Liver (tissue), 9 donors: ENCODE data around the gene FAM25A. TPM values are rescaled to one million over a fixed set of nuclear protein-coding genes. Genes with fewer than 3 reads are reported as not detected.
"Not testable (repeated sequence)": the region's sequence is repeated elsewhere in the genome, so short reads cannot be mapped to it uniquely, and the experiment has no call there.

Experiments used
- DNase-seq: peaks from one replicate; pipeline ENCODE4 v3.0.0-alpha.2; 2017; ENCODE audit warnings: low spot score
- H3K27ac ChIP-seq, 2 donors: one replicate each; pipeline ENCODE4 v1.7.0; 2013; ENCODE audit warnings: inconsistent platforms in 2 of 2, low read length in 2 of 2, control low read depth in 1 of 2, low read depth in 1 of 2, mild to moderate bottlenecking in 1 of 2
- H3K27me3 ChIP-seq, 4 donors: one replicate each; pipeline versions ENCODE4 v1.6.1 to v1.7.0; 2013; ENCODE audit warnings: low read length in 3 of 4, inconsistent platforms in 1 of 4, mild to moderate bottlenecking in 1 of 4, moderate library complexity in 1 of 4; ENCODE audit not compliant: control insufficient read depth in 4 of 4, insufficient read depth in 4 of 4
- H3K36me3 ChIP-seq, 4 donors: one replicate each; pipeline versions ENCODE4 v1.6.1 to v1.7.0; 2013; ENCODE audit warnings: low read length in 3 of 4, mild to moderate bottlenecking in 3 of 4, low read depth in 1 of 4, moderate library complexity in 1 of 4; ENCODE audit not compliant: control insufficient read depth in 4 of 4, insufficient read depth in 3 of 4
- H3K4me1 ChIP-seq, 4 donors: one replicate each; pipeline versions ENCODE4 v1.6.1 to v1.7.0; 2013; ENCODE audit warnings: low read length in 3 of 4, mild to moderate bottlenecking in 3 of 4, moderate library complexity in 1 of 4; ENCODE audit not compliant: control insufficient read depth in 4 of 4, insufficient read depth in 4 of 4
- H3K4me3 ChIP-seq, 3 donors: one replicate each; pipeline versions ENCODE4 v1.6.1 to v1.7.0; 2013; ENCODE audit warnings: low read length in 3 of 3, control low read depth in 1 of 3, low read depth in 1 of 3, mild to moderate bottlenecking in 1 of 3
- H3K9ac ChIP-seq, 2 donors: one replicate each; pipeline ENCODE4 v1.7.0; 2013; ENCODE audit warnings: low read length in 2 of 2, mild to moderate bottlenecking in 2 of 2, moderate library complexity in 2 of 2, control low read depth in 1 of 2, low read depth in 1 of 2
- H3K9me3 ChIP-seq, 4 donors: one replicate each; pipeline versions ENCODE4 v1.6.1 to v1.7.0; 2013; ENCODE audit warnings: low read length in 3 of 4; ENCODE audit not compliant: control insufficient read depth in 4 of 4
- WGBS: extraction: QIAGEN DNeasy Blood & Tissue Kit; methylation state at CpG from one replicate; pipeline ENCODE4 v1.1.7; 2013; 5-methylcytosine and 5-hydroxymethylcytosine counted together
- polyA plus RNA-seq, 2 donors: library from polyadenylated mRNA; stranded (reverse) in 1 of 2; unstranded in 1 of 2; fragments of 200-250 nt in 1 of 2; fragments of >200 nt in 1 of 2; fragmentation: Nextera tagmentation in 1 of 2; extraction: Ambion mirVana in 1 of 2; gene quantifications; one replicate each; pipeline versions ENCODE4 v1.2.1 to v1.2.3, GENCODE V29; 2013 to 2015
- total RNA-seq, 2 donors: library from RNA; depleted of rRNA; stranded (reverse); fragments of >200 nt; gene quantifications; one replicate each; pipeline ENCODE4 v1.2.3, GENCODE V29; 2014
- donor health status: healthy.
- donor health status: healthy.
- donor health status: healthy.
- donor health status: healthy.
- donor health status: healthy.

FAM25A gene
- total and polyA plus RNA-seq, 4 donors = not detected

DNA sequence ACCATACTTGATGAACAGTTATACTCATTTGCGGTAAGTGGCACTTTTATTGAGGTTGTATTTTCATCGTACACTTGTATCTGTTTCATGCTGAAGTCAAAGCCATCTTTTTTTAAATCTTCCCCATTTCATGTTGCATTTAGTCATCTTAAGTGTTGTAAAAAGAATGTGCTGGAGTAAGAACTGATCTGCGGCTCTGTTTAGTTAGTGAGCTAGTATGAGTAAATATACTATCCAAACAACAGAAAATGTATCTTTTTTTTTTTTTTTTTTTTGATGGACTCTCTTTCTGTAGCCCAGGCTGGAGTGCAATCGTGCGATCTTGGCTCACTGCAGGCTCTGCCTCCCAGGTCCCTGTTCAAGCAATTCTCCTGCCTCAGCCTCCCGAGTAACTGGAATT lies 12.4 kb upstream of the FAM25A start:
- H3K27ac ChIP-seq, H3K9me3 ChIP-seq, H3K4me3 ChIP-seq, H3K9ac ChIP-seq, H3K36me3 ChIP-seq, DNase-seq, H3K27me3 ChIP-seq, H3K4me1 ChIP-seq: not testable (repeated sequence)
- WGBS = 84% methylated on average over 6 of the region's 6 CpGs

DNA sequence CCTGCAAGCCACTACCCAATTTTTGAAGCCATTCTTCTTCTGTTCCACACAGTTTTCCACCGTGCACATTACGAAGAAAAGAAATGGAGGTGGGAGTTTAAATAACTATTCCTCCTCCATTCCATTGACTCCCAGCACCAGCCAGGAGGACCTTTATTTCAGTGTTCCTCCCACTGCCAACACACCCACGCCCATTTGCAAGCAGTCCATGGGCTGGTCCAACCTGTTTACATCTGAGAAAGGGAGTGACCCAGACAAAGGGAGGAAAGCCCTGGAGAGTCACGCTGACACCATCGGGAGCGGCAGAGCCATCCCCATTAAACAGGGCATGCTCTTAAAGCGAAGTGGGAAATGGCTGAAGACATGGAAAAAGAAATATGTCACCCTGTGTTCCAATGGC lies 11.8 kb upstream of the FAM25A start:
- 90% methylated on average over 7 of the region's 7 CpGs for WGBS
- not testable (repeated sequence) for DNase-seq, H3K27me3 ChIP-seq

DNA sequence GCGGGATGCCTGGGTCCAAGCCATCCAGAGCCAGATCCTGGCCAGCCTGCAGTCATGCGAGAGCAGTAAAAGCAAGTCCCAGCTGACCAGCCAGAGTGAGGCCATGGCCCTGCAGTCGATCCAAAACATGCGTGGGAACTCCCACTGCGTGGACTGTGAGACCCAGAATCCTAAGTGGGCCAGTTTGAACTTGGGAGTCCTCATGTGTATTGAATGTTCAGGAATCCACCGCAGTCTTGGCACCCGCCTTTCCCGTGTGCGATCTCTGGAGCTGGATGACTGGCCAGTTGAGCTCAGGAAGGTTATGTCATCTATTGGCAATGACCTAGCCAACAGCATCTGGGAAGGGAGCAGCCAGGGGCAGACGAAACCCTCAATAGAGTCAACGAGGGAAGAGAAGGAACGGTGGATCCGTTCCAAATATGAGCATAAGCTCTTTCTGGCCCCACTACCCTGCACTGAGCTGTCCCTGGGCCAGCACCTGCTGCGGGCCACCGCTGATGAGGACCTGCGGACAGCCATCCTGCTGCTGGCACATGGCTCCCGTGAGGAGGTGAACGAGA lies 10.9 kb upstream of the FAM25A start:
- 95% methylated on average over 18 of the region's 18 CpGs for WGBS
- not testable (repeated sequence) for H3K9ac ChIP-seq, H3K27ac ChIP-seq, H3K4me1 ChIP-seq, H3K9me3 ChIP-seq, H3K4me3 ChIP-seq, H3K27me3 ChIP-seq, H3K36me3 ChIP-seq, DNase-seq

More for the DNA sequence above, 11.8 kb upstream of the FAM25A start:
- not testable (repeated sequence) for H3K9ac ChIP-seq, H3K4me1 ChIP-seq, H3K36me3 ChIP-seq, H3K27ac ChIP-seq, H3K9me3 ChIP-seq, H3K4me3 ChIP-seq

DNA sequence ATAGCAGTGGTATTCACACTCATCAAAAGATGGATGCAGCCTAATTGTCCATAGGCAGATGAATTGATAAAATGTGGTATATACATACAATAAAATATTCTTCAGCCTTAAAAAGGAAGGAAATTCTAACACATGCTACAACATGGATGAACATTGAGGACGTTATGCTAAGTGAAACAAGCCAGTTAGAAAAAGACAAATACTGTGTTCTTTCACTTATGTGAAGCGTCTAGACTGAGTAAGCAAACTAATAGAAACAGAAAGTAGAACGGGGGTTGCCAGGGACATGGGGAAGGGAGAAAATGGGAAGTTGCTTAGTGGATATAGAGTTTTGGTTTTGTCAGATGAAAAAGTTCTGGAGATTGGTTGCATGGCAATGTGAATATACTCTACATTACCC lies 6.6 kb upstream of the FAM25A start:
- WGBS = 48% methylated on average over 3 of the region's 3 CpGs
- not testable (repeated sequence) for H3K36me3 ChIP-seq, H3K27ac ChIP-seq, H3K4me1 ChIP-seq, DNase-seq, H3K4me3 ChIP-seq, H3K9ac ChIP-seq, H3K27me3 ChIP-seq, H3K9me3 ChIP-seq

DNA sequence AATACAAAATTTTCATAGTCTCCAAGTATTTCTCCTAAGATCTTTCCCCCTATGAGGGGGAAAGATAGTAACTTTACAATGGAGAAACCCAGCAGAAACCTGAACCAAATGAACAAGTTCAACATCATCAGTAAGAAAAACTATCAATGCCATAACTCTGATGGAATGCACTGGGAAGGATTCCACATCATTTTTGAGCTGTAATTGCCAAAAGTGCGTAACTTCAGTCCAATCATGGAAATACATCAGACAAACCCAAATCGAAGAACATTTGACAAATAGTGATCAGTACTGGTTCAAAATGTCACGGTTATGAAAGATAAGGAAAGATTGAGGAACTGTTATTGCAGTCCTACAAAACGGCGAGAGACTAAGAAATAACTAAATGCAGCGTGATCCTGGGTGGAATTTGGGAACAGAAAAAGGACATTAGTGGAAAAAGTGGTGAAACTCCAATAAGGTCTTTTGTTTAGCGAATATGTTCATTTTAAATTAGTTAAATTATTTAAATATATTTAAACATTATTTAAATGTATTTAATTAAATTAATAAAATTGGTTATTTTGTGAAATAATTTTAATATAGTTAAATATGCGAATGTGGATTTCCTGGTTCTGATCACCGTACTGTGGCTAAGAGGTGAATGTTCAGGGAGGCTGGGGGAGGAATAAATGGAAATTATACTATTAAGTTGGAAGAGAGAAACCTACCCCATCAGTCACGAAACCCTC lies 4.9 kb upstream of the FAM25A start:
- not testable (repeated sequence) for H3K36me3 ChIP-seq, H3K9ac ChIP-seq, H3K4me3 ChIP-seq, DNase-seq, H3K27me3 ChIP-seq, H3K9me3 ChIP-seq, H3K4me1 ChIP-seq, H3K27ac ChIP-seq
- WGBS = 93% methylated on average over 9 of the region's 10 CpGs

DNA sequence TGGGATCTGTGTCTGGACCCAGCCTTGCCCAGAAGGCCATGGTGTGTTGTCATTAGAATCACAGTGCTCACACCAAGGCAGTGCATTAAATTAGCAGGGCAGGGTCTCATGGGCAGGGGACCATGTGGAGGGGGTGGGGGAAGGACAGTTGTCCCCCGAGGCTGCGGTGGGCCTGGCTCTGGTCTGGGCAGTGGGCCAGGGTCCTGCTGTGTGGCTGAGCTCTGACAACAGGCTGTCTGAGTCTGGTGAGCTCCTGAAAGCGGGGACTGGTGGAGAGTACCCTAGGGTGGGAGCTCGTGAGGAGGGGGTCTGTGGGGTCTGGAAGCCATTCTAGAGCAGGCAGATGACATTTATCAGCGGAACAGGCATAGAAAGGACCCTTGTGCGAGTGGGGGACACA lies 2.0 kb upstream of the FAM25A start:
- DNase-seq, H3K27me3 ChIP-seq, H3K4me3 ChIP-seq, H3K27ac ChIP-seq, H3K4me1 ChIP-seq, H3K9ac ChIP-seq, H3K9me3 ChIP-seq, H3K36me3 ChIP-seq: not testable (repeated sequence)
- WGBS = 89% methylated on average over 6 of the region's 6 CpGs

DNA sequence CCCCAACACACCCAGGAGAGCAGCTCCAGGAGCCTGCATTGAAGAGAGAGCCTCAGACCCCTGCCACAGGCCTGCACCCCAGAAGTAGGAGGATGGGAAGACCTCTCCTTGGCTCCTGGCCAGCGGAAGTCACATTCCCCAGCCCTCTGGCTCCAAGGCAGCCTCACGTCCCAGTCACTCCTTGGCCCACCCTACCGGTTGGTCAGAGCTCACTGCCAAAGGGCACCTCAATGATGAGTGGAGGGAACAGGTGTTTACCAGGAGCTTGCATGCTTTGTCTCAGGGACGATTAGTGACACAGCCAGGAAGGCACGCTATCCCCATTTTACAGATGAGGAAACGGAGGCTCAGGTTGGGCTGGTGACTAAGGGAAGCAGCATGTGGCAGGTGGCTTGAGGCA lies 1.0 kb upstream of the FAM25A start:
- WGBS = 95% methylated on average over 6 of the region's 6 CpGs
- not testable (repeated sequence) for H3K9ac ChIP-seq, H3K36me3 ChIP-seq, DNase-seq, H3K4me1 ChIP-seq, H3K4me3 ChIP-seq, H3K27me3 ChIP-seq, H3K27ac ChIP-seq, H3K9me3 ChIP-seq

DNA sequence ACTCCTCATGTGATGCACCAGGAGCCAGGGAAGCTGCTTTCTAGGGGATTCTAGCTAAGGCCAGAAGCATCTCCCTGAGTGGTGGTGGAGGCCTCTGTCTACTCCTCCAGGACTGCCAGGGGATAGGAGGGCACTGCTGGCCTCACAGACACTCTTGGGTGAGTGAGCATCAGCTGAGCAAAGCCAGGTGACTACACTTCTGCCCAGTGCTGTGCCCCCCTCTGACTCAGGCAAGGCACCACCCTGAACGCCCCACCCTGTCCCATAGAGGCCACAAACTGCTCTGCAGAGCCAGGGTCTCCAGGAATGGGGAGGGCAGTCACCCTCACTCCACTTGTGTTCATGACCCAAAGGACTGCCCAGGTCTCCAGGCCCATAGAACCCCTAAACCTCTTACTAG lies 590 bp upstream of the FAM25A start:
- H3K4me3 ChIP-seq, H3K36me3 ChIP-seq, H3K27me3 ChIP-seq, H3K9ac ChIP-seq, H3K4me1 ChIP-seq, H3K9me3 ChIP-seq, DNase-seq, H3K27ac ChIP-seq: not testable (repeated sequence)
- WGBS = 95% methylated on average over 1 of the region's 1 CpG
